Cardiac septum (tissue), 1 donor: ENCODE data around the gene POLN. TPM values are rescaled to one million over a fixed set of nuclear protein-coding genes. Genes with fewer than 3 reads are reported as not detected.
"Not testable (repeated sequence)": the region's sequence is repeated elsewhere in the genome, so short reads cannot be mapped to it uniquely, and the experiment has no call there.

ENCODE experiments used
- DNase-seq: peaks from one replicate; pipeline ENCODE4 v3.0.0-alpha.2; 2020; ENCODE audit warnings: low spot score
- intact Hi-C: fragments of 100-400 bp; cut with DNase I; formaldehyde crosslinking; loops from one replicate; pipeline ENCODE4 v1.14.0; 2022
- total RNA-seq: library from RNA; stranded (reverse); fragmentation: NEBNext Ultra II Directional; extraction: Animal tissue kit (Norgen Biotek cat#: 25700); gene quantifications from one replicate; pipeline ENCODE4 v1.2.1, GENCODE V29; 2021
- donor health status: DM: no; HTN: no; CAD: no.

POLN gene
- total RNA-seq, 1 donor from 2014 or later: 2.3 TPM

DNA sequence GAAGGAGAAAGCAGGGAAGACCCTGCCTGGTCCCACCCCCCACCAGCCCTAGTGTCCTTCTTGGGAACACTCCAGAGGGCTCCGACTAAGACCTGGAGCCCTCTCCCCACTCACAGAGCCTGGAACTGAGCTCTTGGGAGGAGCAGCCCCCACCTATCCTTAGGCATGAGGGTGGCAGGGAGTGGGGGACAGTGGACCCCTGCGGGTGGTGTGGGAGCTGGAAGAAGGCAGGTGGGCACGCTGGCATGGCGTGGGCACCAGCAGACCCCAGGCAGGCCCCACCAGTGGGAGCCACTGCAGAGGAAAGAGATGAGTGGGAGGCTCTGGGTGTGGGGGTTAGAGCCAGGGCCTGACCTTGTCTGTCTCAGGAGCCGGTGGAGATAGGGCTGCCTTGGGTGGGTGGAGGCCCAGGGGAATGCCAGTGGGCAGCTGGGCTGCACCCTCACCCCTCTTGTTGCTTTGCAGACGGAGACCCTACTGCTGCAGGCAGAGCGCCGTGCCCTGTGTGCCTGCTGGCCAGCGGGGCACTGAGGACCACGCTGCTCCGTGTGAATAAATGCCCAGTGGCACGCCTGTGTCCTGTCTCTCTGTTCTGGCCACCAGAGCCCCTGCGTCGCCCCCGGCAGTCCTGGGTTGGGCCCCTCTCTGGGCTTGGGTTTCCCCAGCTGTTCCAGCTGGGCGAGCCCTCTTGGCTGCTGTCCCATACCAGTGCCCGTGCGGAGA is 198.4 kb downstream of the POLN start:
- intact Hi-C loops: no loop called here
- DNase-seq: peak; percentile 73

DNA sequence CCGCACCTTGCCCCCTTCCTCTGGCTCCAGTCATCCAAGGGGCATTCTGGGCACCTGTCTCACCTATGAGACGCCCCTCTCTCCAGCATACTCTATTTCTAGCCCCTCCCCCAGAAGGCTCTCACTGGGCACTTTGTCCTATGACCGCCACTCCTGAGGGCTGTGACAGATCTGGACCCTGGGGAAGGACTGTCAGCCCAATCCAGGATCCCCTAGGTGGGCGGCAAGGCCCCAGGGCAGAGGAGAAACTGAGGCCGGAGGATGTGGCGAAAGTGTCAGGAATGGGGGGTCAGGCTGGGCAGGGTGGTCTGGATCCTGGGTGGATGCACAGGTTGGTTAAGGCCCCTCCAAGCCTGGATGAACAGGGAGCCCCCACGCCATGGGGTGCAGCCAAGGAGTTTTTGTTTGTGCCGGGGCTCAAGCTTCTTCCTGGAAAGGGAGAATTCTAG is 198.9 kb downstream of the POLN start:
- DNase-seq: no peak
- intact Hi-C loops: no loop called here

GRCh38 chr4:2042204-2042946 is 199.5 kb downstream of the POLN start:
- DNase-seq: peak; percentile 73
- intact Hi-C loops: no loop called here

DNA sequence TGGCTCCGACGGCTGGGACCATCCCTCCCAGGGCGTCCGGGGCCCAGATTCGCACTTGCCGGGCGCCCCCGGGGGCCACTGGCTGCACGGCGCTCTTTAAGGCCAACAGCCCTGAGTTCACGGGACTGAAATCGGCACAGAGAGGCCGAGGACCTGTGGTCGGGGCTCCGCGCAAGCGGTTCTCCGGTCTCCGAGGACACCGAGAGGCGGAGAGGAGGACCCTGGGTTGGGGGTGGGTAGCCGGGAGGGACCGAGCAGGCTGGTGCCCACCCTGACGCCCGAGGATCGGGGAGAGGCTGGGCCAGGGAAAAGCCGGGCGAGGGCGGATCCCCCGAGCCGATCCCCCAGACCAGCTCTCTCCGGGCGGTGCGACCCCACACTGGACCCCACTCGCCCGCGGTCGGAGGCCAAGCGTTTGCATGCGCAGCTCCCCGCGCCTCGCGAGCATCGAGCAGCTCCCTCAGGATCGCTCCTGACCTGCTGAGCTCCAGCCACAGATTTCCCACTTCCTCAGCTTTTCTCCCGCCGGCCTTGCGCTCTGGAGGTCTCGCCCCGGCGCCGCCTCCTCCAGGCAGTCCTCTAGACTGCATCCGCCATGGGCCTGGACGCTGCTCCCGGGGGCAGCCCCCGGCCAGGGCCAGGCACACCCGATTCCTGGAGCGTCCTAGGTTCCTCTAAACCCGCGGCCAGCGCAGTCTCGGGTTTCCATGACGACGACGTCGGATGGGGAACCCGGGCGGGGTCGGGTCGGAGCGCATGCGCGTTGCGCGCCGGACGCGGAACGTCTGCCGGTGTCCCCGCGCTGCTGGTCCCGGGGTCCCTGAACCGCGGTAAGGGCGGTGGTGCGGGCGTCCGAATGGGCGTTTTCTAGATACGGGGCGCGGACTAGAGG is 200.4 kb downstream of the POLN start:
- intact Hi-C loops: no loop called here
- DNase-seq: peak; percentile 92

DNA sequence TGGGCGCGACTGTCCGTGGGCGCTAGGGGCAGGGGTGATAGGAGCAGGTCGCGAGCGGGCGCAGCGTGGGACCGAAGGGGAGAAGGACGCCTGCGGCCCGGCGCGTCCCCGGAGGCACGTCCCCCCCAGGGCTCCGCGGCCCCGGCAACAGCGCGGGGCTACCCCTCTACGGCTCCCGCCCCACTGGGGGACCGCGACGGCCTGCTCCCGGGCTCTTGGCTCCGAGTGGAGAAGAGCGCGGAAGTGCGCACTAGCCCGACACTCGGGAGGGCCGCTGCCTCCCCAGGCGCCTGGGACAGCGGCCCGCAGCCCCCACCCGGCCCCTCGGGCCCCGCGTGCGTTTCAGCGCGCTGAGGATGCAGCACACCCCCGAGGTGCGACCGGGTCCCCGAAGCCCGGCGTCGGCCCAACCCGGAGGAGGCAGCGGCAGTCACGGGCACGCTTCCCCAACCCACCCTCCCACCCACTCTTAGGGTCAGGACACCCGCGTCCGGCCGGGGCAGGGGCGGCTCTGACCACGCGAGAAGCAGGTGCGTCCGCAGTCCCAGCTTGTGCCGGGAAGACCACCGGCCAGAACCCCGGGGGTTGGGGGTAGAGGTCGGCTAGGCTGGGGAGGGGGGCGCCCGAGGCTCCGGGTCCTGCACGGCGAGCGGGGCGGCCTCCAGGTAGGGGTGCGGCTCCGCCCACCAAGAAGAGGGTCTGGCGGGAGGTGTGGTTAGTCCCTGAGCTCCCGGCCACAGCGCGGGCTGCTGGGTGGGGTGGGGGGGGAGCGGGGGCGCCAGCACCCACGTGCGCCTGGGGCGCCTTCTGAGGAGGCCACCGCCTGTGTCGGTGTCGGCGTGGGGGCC is 201.3 kb downstream of the POLN start:
- intact Hi-C loops: no loop called here
- no peak for DNase-seq

- DNase-seq: no peak
- intact Hi-C loops: no loop called here
Observed at GRCh38 chr4:2036866-2037265, 205.1 kb downstream of the POLN start.

DNA sequence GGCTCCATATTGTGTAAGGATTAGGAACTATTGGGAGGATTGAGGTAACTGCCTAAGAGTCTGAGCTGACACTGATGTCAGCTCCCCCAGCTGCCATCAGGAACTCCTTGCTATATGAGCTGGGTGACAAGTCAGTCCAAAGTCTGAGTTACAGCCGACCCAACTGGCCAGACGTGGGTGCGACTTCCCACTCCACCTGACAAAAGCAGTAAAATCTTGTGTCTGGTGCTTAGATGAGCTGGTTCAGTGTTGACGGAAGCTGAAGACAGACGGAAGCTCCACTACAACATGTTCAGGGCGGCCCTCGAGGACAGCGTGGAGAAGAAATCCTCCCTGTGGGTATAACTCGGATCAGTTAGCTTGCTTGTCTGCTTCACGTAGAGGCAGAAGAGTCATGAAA is 205.6 kb downstream of the POLN start:
- intact Hi-C loops: no loop called here
- no peak for DNase-seq

DNA sequence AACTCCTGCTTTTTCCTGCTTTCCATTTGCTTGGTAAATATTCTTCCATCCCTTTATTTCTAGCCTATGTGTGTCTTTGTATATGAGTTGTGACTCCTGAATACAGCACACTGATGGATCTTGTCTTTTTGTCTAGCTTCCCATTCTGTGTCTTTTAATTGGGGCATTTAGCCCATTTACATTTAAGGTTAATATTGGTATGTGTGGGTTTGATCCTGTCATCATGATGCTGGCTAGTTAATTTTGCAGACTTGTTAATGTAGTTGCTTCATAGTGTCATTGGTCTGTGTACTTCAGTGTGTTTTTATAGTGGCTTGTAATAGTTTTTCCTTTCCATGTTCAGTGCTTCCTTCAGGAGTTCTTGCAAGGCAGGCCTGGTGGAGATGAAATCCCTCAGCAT is 210.8 kb downstream of the POLN start:
- intact Hi-C loops, DNase-seq: not testable (repeated sequence)

- intact Hi-C loops, DNase-seq: not testable (repeated sequence)
Observed at GRCh38 chr4:2027120-2027519, 214.8 kb downstream of the POLN start.

DNA sequence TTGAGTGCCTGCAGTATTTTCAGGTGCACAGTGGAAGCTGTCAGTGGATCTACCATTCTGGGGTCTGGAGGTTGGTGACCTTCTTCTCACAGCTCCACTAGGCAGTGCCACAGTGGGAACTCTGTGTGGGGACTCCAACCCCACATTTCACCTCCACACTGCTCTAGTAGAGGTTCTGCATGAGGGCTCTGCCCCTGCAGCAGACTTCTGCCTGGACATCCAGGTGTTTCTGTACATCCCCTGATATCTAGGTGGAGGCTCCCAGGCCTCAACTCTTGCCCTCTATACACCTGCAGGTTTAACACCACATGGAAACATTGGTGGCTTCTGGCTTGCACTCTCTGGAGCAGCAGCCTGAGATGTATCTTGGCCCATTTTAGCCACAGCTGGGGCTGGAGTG is 216.1 kb downstream of the POLN start:
- DNase-seq: no peak
- intact Hi-C loops: no loop called here

DNA sequence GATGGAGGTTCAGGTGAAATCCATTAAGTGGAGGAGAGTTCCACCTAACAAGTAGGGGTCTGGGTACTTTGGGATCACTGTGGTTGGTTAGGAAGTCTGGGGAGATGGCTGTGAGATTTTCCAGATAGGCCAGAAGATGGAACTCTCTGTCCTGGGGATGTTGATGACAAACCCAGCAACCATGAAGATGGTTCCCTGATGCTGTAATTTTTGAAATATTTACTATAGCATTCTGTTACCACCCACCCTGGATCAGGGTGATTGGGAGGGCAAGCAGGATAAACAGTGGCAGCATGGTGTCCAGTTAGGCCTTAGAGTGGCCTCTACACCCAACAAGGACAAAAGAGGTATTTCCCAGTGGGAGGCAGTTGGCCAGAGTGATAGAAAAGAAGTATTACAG is 217.2 kb downstream of the POLN start:
- intact Hi-C loops: no loop called here

More for the DNA sequence above, 217.2 kb downstream of the POLN start:
- DNase-seq: no peak

Other genes with a start within 250 kb of the POLN start
- gene NELFA, start 233.1 kb downstream of the POLN start, total RNA-seq: 14.7 TPM
- gene NAT8L, start 182.8 kb downstream of the POLN start, total RNA-seq: 1.1 TPM
- 5.6 TPM for gene HAUS3, start within 50 bp of the POLN start, total RNA-seq
- 37.9 TPM for gene MXD4, start 20.0 kb upstream of the POLN start, total RNA-seq
- 4.4 TPM for gene ZFYVE28, start 176.5 kb upstream of the POLN start, total RNA-seq
- gene CFAP99, start 176.8 kb upstream of the POLN start, total RNA-seq: not detected
- gene RNF4, start 227.0 kb upstream of the POLN start, total RNA-seq: 29.7 TPM